Liver (tissue), 9 donors: ENCODE results near the gene CUL5. TPM values are rescaled to one million over a fixed set of nuclear protein-coding genes. Genes with fewer than 3 reads are reported as not detected.

Experiments used
- DNase-seq: peaks from one replicate; pipeline ENCODE4 v3.0.0-alpha.2; 2017; ENCODE audit warnings: low spot score
- H3K27ac ChIP-seq, 2 donors: one replicate each; pipeline ENCODE4 v1.7.0; 2013; ENCODE audit warnings: inconsistent platforms in 2 of 2, low read length in 2 of 2, control low read depth in 1 of 2, low read depth in 1 of 2, mild to moderate bottlenecking in 1 of 2
- H3K27me3 ChIP-seq, 4 donors: one replicate each; pipeline versions ENCODE4 v1.6.1 to v1.7.0; 2013; ENCODE audit warnings: low read length in 3 of 4, inconsistent platforms in 1 of 4, mild to moderate bottlenecking in 1 of 4, moderate library complexity in 1 of 4; ENCODE audit not compliant: control insufficient read depth in 4 of 4, insufficient read depth in 4 of 4
- H3K36me3 ChIP-seq, 4 donors: one replicate each; pipeline versions ENCODE4 v1.6.1 to v1.7.0; 2013; ENCODE audit warnings: low read length in 3 of 4, mild to moderate bottlenecking in 3 of 4, low read depth in 1 of 4, moderate library complexity in 1 of 4; ENCODE audit not compliant: control insufficient read depth in 4 of 4, insufficient read depth in 3 of 4
- H3K4me1 ChIP-seq, 4 donors: one replicate each; pipeline versions ENCODE4 v1.6.1 to v1.7.0; 2013; ENCODE audit warnings: low read length in 3 of 4, mild to moderate bottlenecking in 3 of 4, moderate library complexity in 1 of 4; ENCODE audit not compliant: control insufficient read depth in 4 of 4, insufficient read depth in 4 of 4
- H3K4me3 ChIP-seq, 3 donors: one replicate each; pipeline versions ENCODE4 v1.6.1 to v1.7.0; 2013; ENCODE audit warnings: low read length in 3 of 3, control low read depth in 1 of 3, low read depth in 1 of 3, mild to moderate bottlenecking in 1 of 3
- H3K9ac ChIP-seq, 2 donors: one replicate each; pipeline ENCODE4 v1.7.0; 2013; ENCODE audit warnings: low read length in 2 of 2, mild to moderate bottlenecking in 2 of 2, moderate library complexity in 2 of 2, control low read depth in 1 of 2, low read depth in 1 of 2
- H3K9me3 ChIP-seq, 4 donors: one replicate each; pipeline versions ENCODE4 v1.6.1 to v1.7.0; 2013; ENCODE audit warnings: low read length in 3 of 4; ENCODE audit not compliant: control insufficient read depth in 4 of 4
- CTCF ChIP-seq: fragments of 150-350 bp; IDR thresholded peaks from 2 replicates; pipeline ENCODE4 v1.5.1; 2017; ENCODE audit warnings: improper control_type of control experiment, low read depth, low read length; ENCODE audit not compliant: missing input control
- EGR1 ChIP-seq, 2 donors: IDR thresholded peaks; 2 replicates each; pipeline ENCODE4 v1.6.1; 2016 to 2018; ENCODE audit warnings: antibody characterized with exemption in 2 of 2, low read depth in 2 of 2
- FOXA2 ChIP-seq: IDR thresholded peaks from 2 replicates; pipeline ENCODE4 v1.6.1; 2016; ENCODE audit warnings: antibody characterized with exemption
- NR2F2 ChIP-seq: IDR thresholded peaks from 2 replicates; pipeline ENCODE4 v1.6.1; 2016; ENCODE audit warnings: antibody characterized with exemption
- RAD21 ChIP-seq, 2 donors: IDR thresholded peaks; 2 replicates each; pipeline ENCODE4 v1.6.1; 2016; ENCODE audit warnings: antibody characterized with exemption in 2 of 2, mild to moderate bottlenecking in 2 of 2
- REST ChIP-seq: IDR thresholded peaks from 2 replicates; pipeline ENCODE4 v1.6.1; 2016; ENCODE audit warnings: antibody characterized with exemption, mild to moderate bottlenecking
- RXRA ChIP-seq, 2 donors: IDR thresholded peaks; 2 replicates each; pipeline ENCODE4 v1.6.1; 2017 to 2018; ENCODE audit warnings: antibody characterized with exemption in 2 of 2, mild to moderate bottlenecking in 1 of 2
- SP1 ChIP-seq: IDR thresholded peaks from 2 replicates; pipeline ENCODE4 v1.6.1; 2018; ENCODE audit warnings: antibody characterized with exemption, mild to moderate bottlenecking
- TAF1 ChIP-seq: conservative IDR thresholded peaks from 2 replicates; pipeline ENCODE4 v1.6.1; 2016; ENCODE audit warnings: antibody characterized with exemption, mild to moderate bottlenecking
- ZBTB33 ChIP-seq: IDR thresholded peaks from 2 replicates; pipeline ENCODE4 v1.6.1; 2016; ENCODE audit warnings: antibody characterized with exemption
- polyA plus RNA-seq, 2 donors: library from polyadenylated mRNA; stranded (reverse) in 1 of 2; unstranded in 1 of 2; fragments of 200-250 nt in 1 of 2; fragments of >200 nt in 1 of 2; fragmentation: Nextera tagmentation in 1 of 2; extraction: Ambion mirVana in 1 of 2; gene quantifications; one replicate each; pipeline versions ENCODE4 v1.2.1 to v1.2.3, GENCODE V29; 2013 to 2015
- total RNA-seq, 2 donors: library from RNA; depleted of rRNA; stranded (reverse); fragments of >200 nt; gene quantifications; one replicate each; pipeline ENCODE4 v1.2.3, GENCODE V29; 2014
- donor health status: healthy.
- donor health status: healthy.
- donor health status: healthy.
- donor health status: healthy.
- donor health status: healthy.

CUL5 gene
- total and polyA plus RNA-seq, 4 donors, result 5.6 to 21.1 (median 12.9) TPM

- TF ChIP-seq REST (no peak), TAF1 (no peak)
Measured at GRCh38 chr11:107963091-107963490, 45.6 kb upstream of the CUL5 start (continued).

GRCh38 chr11:107969219-107969618 lies 39.5 kb upstream of the CUL5 start:
- no peak for DNase-seq
- Histone ChIP-seq H3K9ac (no peak overlapping the region), H3K9me3 (no peaks in the 10 kb centered on the region), H3K27ac (no peak overlapping the region), H3K4me1 (no peaks in the 10 kb centered on the region), H3K36me3 (no peaks in the 10 kb centered on the region), H3K4me3 (no peak overlapping the region), H3K27me3 (no peaks in the 10 kb centered on the region)
- TF ChIP-seq ZBTB33, result no peak
- TF ChIP-seq FOXA2, result no peak
- TF ChIP-seq EGR1 (IDR thresholded peaks at IDR 0.05; ENCODE audit: low read depth in 2 of 2), result no peak
- no peak for TF ChIP-seq SP1
- TF ChIP-seq REST, result no peak
- no peak for TF ChIP-seq NR2F2
- TF ChIP-seq RXRA (IDR thresholded peaks at IDR 0.05), result no peak
- no peak for TF ChIP-seq CTCF
- no peak for TF ChIP-seq RAD21 (IDR thresholded peaks at IDR 0.05)
